ENCODE measurements around the gene DISP2.

Gene DISP2

DNA sequence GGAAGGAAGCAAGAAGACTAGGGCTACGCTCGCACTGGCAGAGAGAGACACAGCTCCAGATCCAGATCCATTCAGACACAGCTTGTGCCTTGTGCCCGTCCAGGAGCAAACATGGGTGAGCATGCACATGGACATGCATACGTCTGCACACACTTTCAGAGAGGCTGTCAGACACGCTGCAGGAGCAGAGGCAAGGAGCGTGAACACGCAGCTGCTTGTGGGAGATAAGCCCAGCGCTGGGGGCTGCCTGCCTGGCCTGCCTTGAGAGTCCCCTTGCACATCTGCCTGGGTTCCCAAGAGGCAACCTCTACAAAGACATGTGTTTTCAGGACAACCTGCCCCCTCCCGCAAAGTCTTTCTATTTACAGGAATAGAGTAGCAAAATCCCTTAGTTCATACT is 69.2 kb downstream of the DISP2 start:
- DNase-seq = no peak

GRCh38 chr15:40428185-40428584 is 70.2 kb downstream of the DISP2 start:
- no peak for DNase-seq

Data from stimulated activated CD4-positive, alpha-beta T cell treated with anti-CD3 and anti-CD28 coated beads, Interleukin-1b, Interleukin-23, amount 100 ng/mL, for 48 hours (primary cell).